Suprapubic skin (tissue), 4 donors: ENCODE results near the gene TRIP12.

Source experiments
- EP300 ChIP-seq: sonication (generic); formaldehyde crosslinking; IDR thresholded peaks from one replicate; pipeline ENCODE4 v1.6.1; 2017; ENCODE audit warnings: antibody characterized with exemption
- POLR2AphosphoS5 ChIP-seq, 3 donors: sonication (generic); formaldehyde crosslinking; IDR thresholded peaks; one replicate each; pipeline ENCODE4 v1.6.1; 2017; ENCODE audit warnings: antibody characterized with exemption in 3 of 3
- TF ChIP-seq, protein P1 (sequence below), 2 donors: fragments of 200-600 bp in 1 of 2; fragments of 450-650 bp in 1 of 2; sonication (generic) in 1 of 2; IDR thresholded peaks; one replicate each; pipeline ENCODE4 v1.5.1; 2016 to 2019; ENCODE audit warnings: antibody characterized with exemption in 2 of 2, mild to moderate bottlenecking in 1 of 2, moderate library complexity in 1 of 2

DNA sequence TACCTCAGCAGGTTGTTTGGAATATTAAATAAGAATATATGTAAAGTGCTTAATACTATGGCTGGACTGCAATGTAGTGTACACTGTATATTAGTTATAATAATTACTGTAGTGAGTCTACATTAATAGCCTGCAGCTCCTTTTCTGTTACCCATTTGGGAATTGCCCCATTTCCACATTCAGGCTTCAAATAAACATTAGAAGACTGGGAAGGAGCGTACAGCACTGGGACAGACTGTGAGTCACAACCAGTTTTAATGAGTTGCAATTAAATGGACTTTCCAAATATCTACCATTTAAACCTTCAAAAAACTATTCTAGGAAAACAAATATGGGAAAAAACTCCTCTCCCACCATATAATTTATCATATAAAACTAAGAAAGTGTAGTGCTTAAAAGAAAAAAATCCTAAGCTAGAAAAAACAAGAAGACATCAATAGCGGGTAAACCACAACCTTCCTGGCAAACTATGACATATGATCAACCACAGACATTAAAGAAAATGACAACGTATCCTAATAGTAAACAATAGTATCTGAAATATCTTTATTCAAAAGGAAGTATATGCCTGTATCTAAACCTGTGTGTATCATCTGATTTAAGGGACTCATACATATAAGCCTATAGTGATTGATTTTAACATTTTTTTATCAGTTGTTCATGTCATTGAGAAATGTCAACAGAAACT, 86.1 kb downstream of the TRIP12 start:
- TF ChIP-seq, protein P1, sequence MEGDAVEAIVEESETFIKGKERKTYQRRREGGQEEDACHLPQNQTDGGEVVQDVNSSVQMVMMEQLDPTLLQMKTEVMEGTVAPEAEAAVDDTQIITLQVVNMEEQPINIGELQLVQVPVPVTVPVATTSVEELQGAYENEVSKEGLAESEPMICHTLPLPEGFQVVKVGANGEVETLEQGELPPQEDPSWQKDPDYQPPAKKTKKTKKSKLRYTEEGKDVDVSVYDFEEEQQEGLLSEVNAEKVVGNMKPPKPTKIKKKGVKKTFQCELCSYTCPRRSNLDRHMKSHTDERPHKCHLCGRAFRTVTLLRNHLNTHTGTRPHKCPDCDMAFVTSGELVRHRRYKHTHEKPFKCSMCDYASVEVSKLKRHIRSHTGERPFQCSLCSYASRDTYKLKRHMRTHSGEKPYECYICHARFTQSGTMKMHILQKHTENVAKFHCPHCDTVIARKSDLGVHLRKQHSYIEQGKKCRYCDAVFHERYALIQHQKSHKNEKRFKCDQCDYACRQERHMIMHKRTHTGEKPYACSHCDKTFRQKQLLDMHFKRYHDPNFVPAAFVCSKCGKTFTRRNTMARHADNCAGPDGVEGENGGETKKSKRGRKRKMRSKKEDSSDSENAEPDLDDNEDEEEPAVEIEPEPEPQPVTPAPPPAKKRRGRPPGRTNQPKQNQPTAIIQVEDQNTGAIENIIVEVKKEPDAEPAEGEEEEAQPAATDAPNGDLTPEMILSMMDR (IDR thresholded peaks at IDR 0.05) = no peak
- TF ChIP-seq POLR2AphosphoS5 (IDR thresholded peaks at IDR 0.05) (no peak), EP300 (no peak)
